Measurements from ENCODE around the gene CARTPT.
A peak's percentile ranks its signal among the peaks of the same experiment; 100 is the strongest.

CARTPT gene

GRCh38 chr5:71693828-71694427 lies 25.1 kb upstream of the CARTPT start:
- no peak overlapping the region for H3K4me3 ChIP-seq (ENCODE audit: low read depth, low read length)

DNA sequence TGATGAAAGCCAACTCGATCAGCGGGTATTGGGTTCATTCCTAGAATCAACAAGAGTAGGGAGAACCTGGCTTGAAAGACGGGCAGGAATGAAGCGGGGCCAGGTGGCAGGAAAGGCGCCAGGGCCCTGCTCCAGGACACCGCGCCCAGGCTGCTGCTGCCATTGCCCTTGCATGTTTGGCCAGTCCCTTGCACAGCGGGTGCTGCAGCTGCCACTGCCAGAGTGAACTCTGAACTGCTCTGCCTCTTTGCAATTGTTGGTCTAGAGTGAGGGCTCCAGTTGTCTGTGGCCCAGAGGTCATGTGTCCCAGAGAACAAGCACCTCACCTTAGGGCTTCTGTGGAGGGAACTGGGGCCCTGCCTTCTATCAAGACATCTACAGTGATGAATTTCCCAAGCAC lies 24.0 kb upstream of the CARTPT start:
- TF ChIP-seq, protein P1, sequence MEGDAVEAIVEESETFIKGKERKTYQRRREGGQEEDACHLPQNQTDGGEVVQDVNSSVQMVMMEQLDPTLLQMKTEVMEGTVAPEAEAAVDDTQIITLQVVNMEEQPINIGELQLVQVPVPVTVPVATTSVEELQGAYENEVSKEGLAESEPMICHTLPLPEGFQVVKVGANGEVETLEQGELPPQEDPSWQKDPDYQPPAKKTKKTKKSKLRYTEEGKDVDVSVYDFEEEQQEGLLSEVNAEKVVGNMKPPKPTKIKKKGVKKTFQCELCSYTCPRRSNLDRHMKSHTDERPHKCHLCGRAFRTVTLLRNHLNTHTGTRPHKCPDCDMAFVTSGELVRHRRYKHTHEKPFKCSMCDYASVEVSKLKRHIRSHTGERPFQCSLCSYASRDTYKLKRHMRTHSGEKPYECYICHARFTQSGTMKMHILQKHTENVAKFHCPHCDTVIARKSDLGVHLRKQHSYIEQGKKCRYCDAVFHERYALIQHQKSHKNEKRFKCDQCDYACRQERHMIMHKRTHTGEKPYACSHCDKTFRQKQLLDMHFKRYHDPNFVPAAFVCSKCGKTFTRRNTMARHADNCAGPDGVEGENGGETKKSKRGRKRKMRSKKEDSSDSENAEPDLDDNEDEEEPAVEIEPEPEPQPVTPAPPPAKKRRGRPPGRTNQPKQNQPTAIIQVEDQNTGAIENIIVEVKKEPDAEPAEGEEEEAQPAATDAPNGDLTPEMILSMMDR (IDR thresholded peaks at IDR 0.05; ENCODE audit: borderline replicate concordance, insufficient read depth, low read depth, low read length), result no peak
- H3K4me3 ChIP-seq (ENCODE audit: low read depth, low read length), result no peak overlapping the region

More at GRCh38 chr5:71693828-71694427, 25.1 kb upstream of the CARTPT start:
- TF ChIP-seq, protein P1 (IDR thresholded peaks at IDR 0.05; ENCODE audit: borderline replicate concordance, insufficient read depth, low read depth, low read length), result no peak

GRCh38 chr5:71695595-71695994 lies 23.5 kb upstream of the CARTPT start:
- TF ChIP-seq, protein P1 (IDR thresholded peaks at IDR 0.05; ENCODE audit: borderline replicate concordance, insufficient read depth, low read depth, low read length), result no peak
- no peak overlapping the region for H3K4me3 ChIP-seq (ENCODE audit: low read depth, low read length)

DNA sequence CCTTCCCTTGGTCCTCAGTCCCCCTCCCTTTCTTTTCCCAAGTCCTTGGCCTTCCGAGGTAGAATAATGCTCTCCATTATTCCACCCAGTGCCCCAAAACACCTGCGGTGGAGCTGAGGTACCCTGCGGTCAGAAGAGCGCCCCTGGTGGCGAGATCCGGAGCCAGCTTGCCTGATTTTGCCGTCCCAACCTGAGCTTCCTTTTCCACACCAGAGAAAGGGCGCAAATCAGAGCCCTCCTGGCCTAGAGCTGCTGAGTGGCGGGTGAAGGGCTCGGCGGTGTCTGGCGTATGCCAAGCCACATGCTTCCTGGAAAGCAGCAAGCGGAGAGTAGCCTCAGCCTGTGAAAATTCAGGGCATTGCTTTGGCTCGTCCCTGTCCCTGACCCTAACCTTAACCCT lies 21.1 kb upstream of the CARTPT start:
- TF ChIP-seq, protein P1 (IDR thresholded peaks at IDR 0.05; ENCODE audit: borderline replicate concordance, insufficient read depth, low read depth, low read length), result peak; percentile 50; the same call in 1 of the 2 replicates
- H3K4me3 ChIP-seq (ENCODE audit: low read depth, low read length), result no peak overlapping the region

GRCh38 chr5:71699233-71699632 lies 19.8 kb upstream of the CARTPT start:
- TF ChIP-seq, protein P1 (IDR thresholded peaks at IDR 0.05; ENCODE audit: borderline replicate concordance, insufficient read depth, low read depth, low read length), result no peak
- no peak overlapping the region for H3K4me3 ChIP-seq (ENCODE audit: low read depth, low read length)

GRCh38 chr5:71699751-71700150 lies 19.3 kb upstream of the CARTPT start:
- no peak overlapping the region for H3K4me3 ChIP-seq (ENCODE audit: low read depth, low read length)
- TF ChIP-seq, protein P1 (IDR thresholded peaks at IDR 0.05; ENCODE audit: borderline replicate concordance, insufficient read depth, low read depth, low read length), result no peak

GRCh38 chr5:71700803-71701202 lies 18.3 kb upstream of the CARTPT start:
- no peak overlapping the region for H3K4me3 ChIP-seq (ENCODE audit: low read depth, low read length)
- TF ChIP-seq, protein P1 (IDR thresholded peaks at IDR 0.05; ENCODE audit: borderline replicate concordance, insufficient read depth, low read depth, low read length), result no peak
